ENCODE results near the gene ZMYND12. TPM values are rescaled to one million over a fixed set of nuclear protein-coding genes. Genes with fewer than 3 reads are reported as not detected.

The ZMYND12 gene
- total RNA-seq, 1 experiment from 2014 or later, result 2.6 TPM

GRCh38 chr1:42462828-42463763, 7.3 kb upstream of the ZMYND12 start, which contains the start of gene CCDC30:
TSS of gene CCDC30 (plus strand) at chr1:42463286. CDS start at chr1:42480552, 17,266 bp downstream.
- no peaks in the 10 kb centered on the region; the same call in 1 of the 2 replicates for H3K36me3 ChIP-seq (replicated peaks; ENCODE audit: control insufficient read depth, insufficient read depth, low read length)
- H3K27me3 ChIP-seq (ENCODE audit: control insufficient read depth, insufficient read depth, low read length), result peaks cover 2% of the 10 kb centered on the region; the same call in 1 of the 2 replicates
- H3K4me3 ChIP-seq (ENCODE audit: insufficient read depth, low read depth, low read length), result peak within 1 kb of the TSS; percentile 62
- peak; percentile 95 for DNase-seq

- peaks cover 2% of the 10 kb centered on the region; the same call in 1 of the 2 replicates for H3K27me3 ChIP-seq (ENCODE audit: control insufficient read depth, insufficient read depth, low read length)
- no peak for DNase-seq
- H3K36me3 ChIP-seq (replicated peaks; ENCODE audit: control insufficient read depth, insufficient read depth, low read length), result peaks cover 1% of the 10 kb centered on the region
- no peak overlapping the region for H3K4me3 ChIP-seq (ENCODE audit: insufficient read depth, low read depth, low read length)
Observed at GRCh38 chr1:42461196-42461595, 5.4 kb upstream of the ZMYND12 start.

GRCh38 chr1:42456754-42457089, 900 bp upstream of the ZMYND12 start:
- Histone ChIP-seq H3K36me3 (replicated peaks; ENCODE audit: control insufficient read depth, insufficient read depth, low read length) (peaks cover 1% of the 10 kb centered on the region), H3K4me3 (ENCODE audit: insufficient read depth, low read depth, low read length) (peak overlapping the region; percentile 94), H3K27me3 (ENCODE audit: control insufficient read depth, insufficient read depth, low read length) (no peaks in the 10 kb centered on the region)
- DNase-seq, result peak; percentile 76

GRCh38 chr1:42454403-42454802, 1.4 kb downstream of the ZMYND12 start:
- no peak overlapping the region for H3K4me3 ChIP-seq (ENCODE audit: insufficient read depth, low read depth, low read length)
- DNase-seq, result no peak
- H3K36me3 ChIP-seq (replicated peaks; ENCODE audit: control insufficient read depth, insufficient read depth, low read length), result peaks cover 1% of the 10 kb centered on the region
- H3K27me3 ChIP-seq (ENCODE audit: control insufficient read depth, insufficient read depth, low read length), result no peaks in the 10 kb centered on the region

GRCh38 chr1:42453386-42453785, 2.4 kb downstream of the ZMYND12 start:
- Histone ChIP-seq H3K27me3 (ENCODE audit: control insufficient read depth, insufficient read depth, low read length) (no peaks in the 10 kb centered on the region; the same call in 1 of the 2 replicates), H3K4me3 (ENCODE audit: insufficient read depth, low read depth, low read length) (no peak overlapping the region), H3K36me3 (replicated peaks; ENCODE audit: control insufficient read depth, insufficient read depth, low read length) (peaks cover 1% of the 10 kb centered on the region; the same call in 1 of the 2 replicates)
- no peak for DNase-seq

- Histone ChIP-seq H3K36me3 (replicated peaks; ENCODE audit: control insufficient read depth, insufficient read depth, low read length) (no peaks in the 10 kb centered on the region), H3K27me3 (ENCODE audit: control insufficient read depth, insufficient read depth, low read length) (no peaks in the 10 kb centered on the region; the same call in 1 of the 2 replicates), H3K4me3 (ENCODE audit: insufficient read depth, low read depth, low read length) (no peak overlapping the region)
- no peak for DNase-seq
Observed at GRCh38 chr1:42450061-42450460, 5.8 kb downstream of the ZMYND12 start.

- no peak for DNase-seq
- Histone ChIP-seq H3K36me3 (replicated peaks; ENCODE audit: control insufficient read depth, insufficient read depth, low read length) (no peaks in the 10 kb centered on the region), H3K27me3 (ENCODE audit: control insufficient read depth, insufficient read depth, low read length) (no peaks in the 10 kb centered on the region; the same call in 1 of the 2 replicates), H3K4me3 (ENCODE audit: insufficient read depth, low read depth, low read length) (no peak overlapping the region)
Observed at GRCh38 chr1:42449256-42449655, 6.6 kb downstream of the ZMYND12 start.

GRCh38 chr1:42442662-42443061, 13.2 kb downstream of the ZMYND12 start:
- Histone ChIP-seq H3K27me3 (ENCODE audit: control insufficient read depth, insufficient read depth, low read length) (no peaks in the 10 kb centered on the region), H3K36me3 (replicated peaks; ENCODE audit: control insufficient read depth, insufficient read depth, low read length) (no peaks in the 10 kb centered on the region), H3K4me3 (ENCODE audit: insufficient read depth, low read depth, low read length) (no peak overlapping the region)
- DNase-seq, result no peak

GRCh38 chr1:42439940-42440339, 15.9 kb downstream of the ZMYND12 start:
- no peaks in the 10 kb centered on the region for H3K36me3 ChIP-seq (replicated peaks; ENCODE audit: control insufficient read depth, insufficient read depth, low read length)
- H3K4me3 ChIP-seq (ENCODE audit: insufficient read depth, low read depth, low read length), result no peak overlapping the region
- H3K27me3 ChIP-seq (ENCODE audit: control insufficient read depth, insufficient read depth, low read length), result no peaks in the 10 kb centered on the region
- DNase-seq, result no peak

GRCh38 chr1:42434340-42434739, 21.5 kb downstream of the ZMYND12 start:
- Histone ChIP-seq H3K4me3 (ENCODE audit: insufficient read depth, low read depth, low read length) (no peak overlapping the region), H3K27me3 (ENCODE audit: control insufficient read depth, insufficient read depth, low read length) (no peaks in the 10 kb centered on the region; the same call in 1 of the 2 replicates), H3K36me3 (replicated peaks; ENCODE audit: control insufficient read depth, insufficient read depth, low read length) (no peaks in the 10 kb centered on the region)
- no peak for DNase-seq

- no peak for DNase-seq
- no peak overlapping the region for H3K4me3 ChIP-seq (ENCODE audit: insufficient read depth, low read depth, low read length)
- no peaks in the 10 kb centered on the region for H3K36me3 ChIP-seq (replicated peaks; ENCODE audit: control insufficient read depth, insufficient read depth, low read length)
- H3K27me3 ChIP-seq (ENCODE audit: control insufficient read depth, insufficient read depth, low read length), result no peaks in the 10 kb centered on the region; the same call in 1 of the 2 replicates
Observed at GRCh38 chr1:42433369-42433768, 22.5 kb downstream of the ZMYND12 start.

GRCh38 chr1:42432714-42433113, 23.1 kb downstream of the ZMYND12 start:
- Histone ChIP-seq H3K36me3 (replicated peaks; ENCODE audit: control insufficient read depth, insufficient read depth, low read length) (no peaks in the 10 kb centered on the region), H3K4me3 (ENCODE audit: insufficient read depth, low read depth, low read length) (no peak overlapping the region), H3K27me3 (ENCODE audit: control insufficient read depth, insufficient read depth, low read length) (no peaks in the 10 kb centered on the region; the same call in 1 of the 2 replicates)
- no peak for DNase-seq

GRCh38 chr1:42431514-42431913, 24.3 kb downstream of the ZMYND12 start:
- no peak for DNase-seq
- Histone ChIP-seq H3K4me3 (ENCODE audit: insufficient read depth, low read depth, low read length) (no peak overlapping the region), H3K27me3 (ENCODE audit: control insufficient read depth, insufficient read depth, low read length) (no peaks in the 10 kb centered on the region; the same call in 1 of the 2 replicates), H3K36me3 (replicated peaks; ENCODE audit: control insufficient read depth, insufficient read depth, low read length) (no peaks in the 10 kb centered on the region)

GRCh38 chr1:42430286-42431135, 25.3 kb downstream of the ZMYND12 start:
- no peaks in the 10 kb centered on the region for H3K36me3 ChIP-seq (replicated peaks; ENCODE audit: control insufficient read depth, insufficient read depth, low read length)

More at GRCh38 chr1:42430286-42431135, 25.3 kb downstream of the ZMYND12 start:
- no peaks in the 10 kb centered on the region; the same call in 1 of the 2 replicates for H3K27me3 ChIP-seq (ENCODE audit: control insufficient read depth, insufficient read depth, low read length)
- no peak overlapping the region for H3K4me3 ChIP-seq (ENCODE audit: insufficient read depth, low read depth, low read length)
- DNase-seq, result no peak

Measured in H7 (cell line).